A549 treated with AZD2906 at 1 μM for 4 hours (cell line): ENCODE results near the gene NAA30. TPM values are rescaled to one million over a fixed set of nuclear protein-coding genes. Genes with fewer than 3 reads are reported as not detected.

Experiments
- total RNA-seq: library from RNA; stranded (reverse); fragments of 200-300 nt; extraction: Qiagen RNA extraction; gene quantifications from 5 replicates; pipeline ENCODE4 v1.2.3, GENCODE V29; 2022

Gene NAA30
- 11.0 to 13.2 TPM (median 11.7 TPM) in 5 replicates for total RNA-seq

GRCh38 chr14:57390037-57390805 lies at the start of gene NAA30:
Gene NAA30, plus strand, starts transcription at chr14:57390586. Its CDS starts 372 bp downstream, at chr14:57390958.

Other genes with a start within 250 kb of the NAA30 start
- 27.3 to 41.3 TPM (median 36.6 TPM) in 5 replicates for gene EXOC5, start 121.7 kb upstream of the NAA30 start, total RNA-seq
- gene AP5M1, start 121.6 kb upstream of the NAA30 start, total RNA-seq = 16.2 to 20.0 TPM (median 19.1 TPM) in 5 replicates
- 1.5 to 2.6 TPM (median 2.1 TPM) in 5 replicates for gene CCDC198, start 103.3 kb downstream of the NAA30 start, total RNA-seq